Measurements from ENCODE around the gene ACP6. TPM values are rescaled to one million over a fixed set of nuclear protein-coding genes. Genes with fewer than 3 reads are reported as not detected.

Gene ACP6
- 31.5 to 35.6 TPM (median 33.3 TPM) in 3 replicates for total RNA-seq (2021)
- Bru-seq, nascent RNA = percentile 79 among the genes with signal in this experiment
- long read RNA-seq, experiment 1, full-length matches to known transcripts = 44 of 89 reads
- long read RNA-seq, experiment 1, partial matches to known transcripts = 11 of 89 reads
- long read RNA-seq, experiment 1, other reads (novel, unspliced or antisense) = 34 of 89 reads
- long read RNA-seq, experiment 2, full-length matches to known transcripts = 13 of 27 reads
- long read RNA-seq, experiment 2, partial matches to known transcripts = 3 of 27 reads
- long read RNA-seq, experiment 2, other reads (novel, unspliced or antisense) = 11 of 27 reads
- long read RNA-seq, experiment 3, full-length matches to known transcripts = 19 of 23 reads
- long read RNA-seq, experiment 3, partial matches to known transcripts = 2 of 23 reads
- long read RNA-seq, experiment 3, other reads (novel, unspliced or antisense) = 2 of 23 reads

DNA sequence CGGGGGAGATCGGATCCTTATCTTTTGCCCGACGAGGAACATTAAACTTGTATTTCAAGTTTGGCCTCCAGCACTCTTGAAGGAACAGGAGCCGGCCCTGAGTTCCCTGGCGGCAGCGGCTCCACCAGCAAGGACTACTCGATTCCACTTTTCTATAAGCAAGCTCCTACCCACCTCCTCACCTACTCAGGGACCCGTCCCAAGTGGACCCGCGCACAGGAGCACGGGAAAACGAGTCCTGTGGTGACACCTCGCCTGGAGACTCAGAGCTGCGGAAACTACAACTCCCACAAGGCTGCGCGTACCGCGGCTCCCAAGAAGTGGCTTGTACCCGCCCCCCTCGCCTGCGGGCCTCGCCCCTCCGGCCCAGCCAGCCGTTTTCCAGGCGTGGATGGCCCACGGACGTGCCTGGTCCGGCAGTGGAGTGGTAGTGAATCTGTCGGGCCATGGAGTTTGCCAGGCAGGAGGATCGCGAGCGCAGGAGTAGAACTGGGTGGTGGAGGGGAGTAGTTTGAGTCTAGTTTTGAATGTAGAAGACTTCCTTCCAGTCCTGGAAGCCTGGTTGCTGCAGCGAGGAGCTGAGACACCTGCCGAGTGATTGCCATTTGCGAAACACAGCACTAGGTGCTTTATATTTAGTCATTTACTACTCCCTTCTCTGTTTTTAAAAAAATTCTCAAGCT lies at the start of gene ACP6:
Gene ACP6, minus strand, starts transcription at position 206 of the 683 bp plus-strand sequence. CDS start 476 bp downstream, outside the sequence.
- peak within 1 kb of the TSS; percentile 13; the same call in 1 of the 2 replicates for H3K27ac Mint-ChIP-seq

DNA sequence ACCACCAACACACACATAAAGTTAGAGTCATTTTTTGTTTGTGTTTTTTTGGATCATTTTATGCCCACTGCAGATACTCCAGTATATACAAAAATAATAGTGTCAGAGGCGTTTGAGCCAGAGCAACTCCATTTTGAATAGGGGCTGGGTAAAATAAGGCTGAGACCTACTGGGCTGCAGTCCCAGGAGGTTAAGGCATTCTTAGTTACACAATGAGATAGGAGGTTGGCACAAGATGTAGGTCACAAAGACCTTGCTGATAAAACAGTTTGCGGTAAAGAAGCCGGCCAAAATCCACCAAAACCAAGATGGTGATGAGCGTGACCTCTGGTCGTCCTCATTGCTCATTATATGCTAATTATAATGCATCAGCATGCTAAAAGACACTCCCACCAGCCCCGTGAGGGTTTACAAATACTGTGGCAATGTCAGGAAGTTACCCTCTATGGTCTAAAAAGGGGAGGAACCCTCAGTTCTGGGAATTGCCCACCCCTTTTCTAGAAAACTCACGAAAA lies 49.4 kb upstream of the ACP6 start:
- ChIA-PET CTCF (interaction anchor here (0.8 to 8.3 kb wide), 2 partner anchors 78 to 172 kb away, joined by 3 to 143 read pairs; no protein-coding TSS in a partner anchor), POLR2A (no interaction called here)
- no peak overlapping the region for H3K27ac Mint-ChIP-seq
- peaks cover 19% of the 10 kb centered on the region for H3K4me1 Mint-ChIP-seq
- H3K4me3 Mint-ChIP-seq = no peak overlapping the region
- ATAC-seq (no peak), DNase-seq (ENCODE audit: low spot score) (no peak)
- peaks cover 7% of the 10 kb centered on the region for H3K9me3 Mint-ChIP-seq
- no peaks in the 10 kb centered on the region for H3K27me3 Mint-ChIP-seq (ENCODE audit: low read depth)
- H3K36me3 Mint-ChIP-seq = peaks cover 3% of the 10 kb centered on the region
- TF ChIP-seq, protein P1, sequence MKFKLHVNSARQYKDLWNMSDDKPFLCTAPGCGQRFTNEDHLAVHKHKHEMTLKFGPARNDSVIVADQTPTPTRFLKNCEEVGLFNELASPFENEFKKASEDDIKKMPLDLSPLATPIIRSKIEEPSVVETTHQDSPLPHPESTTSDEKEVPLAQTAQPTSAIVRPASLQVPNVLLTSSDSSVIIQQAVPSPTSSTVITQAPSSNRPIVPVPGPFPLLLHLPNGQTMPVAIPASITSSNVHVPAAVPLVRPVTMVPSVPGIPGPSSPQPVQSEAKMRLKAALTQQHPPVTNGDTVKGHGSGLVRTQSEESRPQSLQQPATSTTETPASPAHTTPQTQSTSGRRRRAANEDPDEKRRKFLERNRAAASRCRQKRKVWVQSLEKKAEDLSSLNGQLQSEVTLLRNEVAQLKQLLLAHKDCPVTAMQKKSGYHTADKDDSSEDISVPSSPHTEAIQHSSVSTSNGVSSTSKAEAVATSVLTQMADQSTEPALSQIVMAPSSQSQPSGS (CRISPR knock-in tag; IDR thresholded peaks at IDR 0.05; ENCODE audit: borderline replicate concordance, low read depth) = no peak
- TF ChIP-seq RORB (CRISPR knock-in tag; IDR thresholded peaks at IDR 0.05) (no peak), TEAD1 (CRISPR knock-in tag; IDR thresholded peaks at IDR 0.05) (no peak), ZNF263 (CRISPR knock-in tag; IDR thresholded peaks at IDR 0.05; ENCODE audit: low read depth) (no peak), FOXJ3 (CRISPR knock-in tag; IDR thresholded peaks at IDR 0.05; ENCODE audit: borderline replicate concordance) (no peak), KAT7 (CRISPR knock-in tag; IDR thresholded peaks at IDR 0.05; ENCODE audit: borderline replicate concordance) (no peak)
- TF ChIP-seq, protein P2, sequence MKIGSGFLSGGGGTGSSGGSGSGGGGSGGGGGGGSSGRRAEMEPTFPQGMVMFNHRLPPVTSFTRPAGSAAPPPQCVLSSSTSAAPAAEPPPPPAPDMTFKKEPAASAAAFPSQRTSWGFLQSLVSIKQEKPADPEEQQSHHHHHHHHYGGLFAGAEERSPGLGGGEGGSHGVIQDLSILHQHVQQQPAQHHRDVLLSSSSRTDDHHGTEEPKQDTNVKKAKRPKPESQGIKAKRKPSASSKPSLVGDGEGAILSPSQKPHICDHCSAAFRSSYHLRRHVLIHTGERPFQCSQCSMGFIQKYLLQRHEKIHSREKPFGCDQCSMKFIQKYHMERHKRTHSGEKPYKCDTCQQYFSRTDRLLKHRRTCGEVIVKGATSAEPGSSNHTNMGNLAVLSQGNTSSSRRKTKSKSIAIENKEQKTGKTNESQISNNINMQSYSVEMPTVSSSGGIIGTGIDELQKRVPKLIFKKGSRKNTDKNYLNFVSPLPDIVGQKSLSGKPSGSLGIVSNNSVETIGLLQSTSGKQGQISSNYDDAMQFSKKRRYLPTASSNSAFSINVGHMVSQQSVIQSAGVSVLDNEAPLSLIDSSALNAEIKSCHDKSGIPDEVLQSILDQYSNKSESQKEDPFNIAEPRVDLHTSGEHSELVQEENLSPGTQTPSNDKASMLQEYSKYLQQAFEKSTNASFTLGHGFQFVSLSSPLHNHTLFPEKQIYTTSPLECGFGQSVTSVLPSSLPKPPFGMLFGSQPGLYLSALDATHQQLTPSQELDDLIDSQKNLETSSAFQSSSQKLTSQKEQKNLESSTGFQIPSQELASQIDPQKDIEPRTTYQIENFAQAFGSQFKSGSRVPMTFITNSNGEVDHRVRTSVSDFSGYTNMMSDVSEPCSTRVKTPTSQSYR (CRISPR knock-in tag; IDR thresholded peaks at IDR 0.05) = no peak
- TF ChIP-seq, protein P3, sequence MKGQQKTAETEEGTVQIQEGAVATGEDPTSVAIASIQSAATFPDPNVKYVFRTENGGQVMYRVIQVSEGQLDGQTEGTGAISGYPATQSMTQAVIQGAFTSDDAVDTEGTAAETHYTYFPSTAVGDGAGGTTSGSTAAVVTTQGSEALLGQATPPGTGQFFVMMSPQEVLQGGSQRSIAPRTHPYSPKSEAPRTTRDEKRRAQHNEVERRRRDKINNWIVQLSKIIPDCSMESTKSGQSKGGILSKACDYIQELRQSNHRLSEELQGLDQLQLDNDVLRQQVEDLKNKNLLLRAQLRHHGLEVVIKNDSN (CRISPR knock-in tag; IDR thresholded peaks at IDR 0.05) = no peak
- TF ChIP-seq, protein P4, sequence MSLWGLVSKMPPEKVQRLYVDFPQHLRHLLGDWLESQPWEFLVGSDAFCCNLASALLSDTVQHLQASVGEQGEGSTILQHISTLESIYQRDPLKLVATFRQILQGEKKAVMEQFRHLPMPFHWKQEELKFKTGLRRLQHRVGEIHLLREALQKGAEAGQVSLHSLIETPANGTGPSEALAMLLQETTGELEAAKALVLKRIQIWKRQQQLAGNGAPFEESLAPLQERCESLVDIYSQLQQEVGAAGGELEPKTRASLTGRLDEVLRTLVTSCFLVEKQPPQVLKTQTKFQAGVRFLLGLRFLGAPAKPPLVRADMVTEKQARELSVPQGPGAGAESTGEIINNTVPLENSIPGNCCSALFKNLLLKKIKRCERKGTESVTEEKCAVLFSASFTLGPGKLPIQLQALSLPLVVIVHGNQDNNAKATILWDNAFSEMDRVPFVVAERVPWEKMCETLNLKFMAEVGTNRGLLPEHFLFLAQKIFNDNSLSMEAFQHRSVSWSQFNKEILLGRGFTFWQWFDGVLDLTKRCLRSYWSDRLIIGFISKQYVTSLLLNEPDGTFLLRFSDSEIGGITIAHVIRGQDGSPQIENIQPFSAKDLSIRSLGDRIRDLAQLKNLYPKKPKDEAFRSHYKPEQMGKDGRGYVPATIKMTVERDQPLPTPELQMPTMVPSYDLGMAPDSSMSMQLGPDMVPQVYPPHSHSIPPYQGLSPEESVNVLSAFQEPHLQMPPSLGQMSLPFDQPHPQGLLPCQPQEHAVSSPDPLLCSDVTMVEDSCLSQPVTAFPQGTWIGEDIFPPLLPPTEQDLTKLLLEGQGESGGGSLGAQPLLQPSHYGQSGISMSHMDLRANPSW (CRISPR knock-in tag; conservative IDR thresholded peaks at IDR 0.05; ENCODE audit: low read depth) = no peak
- TF ChIP-seq, protein P5, sequence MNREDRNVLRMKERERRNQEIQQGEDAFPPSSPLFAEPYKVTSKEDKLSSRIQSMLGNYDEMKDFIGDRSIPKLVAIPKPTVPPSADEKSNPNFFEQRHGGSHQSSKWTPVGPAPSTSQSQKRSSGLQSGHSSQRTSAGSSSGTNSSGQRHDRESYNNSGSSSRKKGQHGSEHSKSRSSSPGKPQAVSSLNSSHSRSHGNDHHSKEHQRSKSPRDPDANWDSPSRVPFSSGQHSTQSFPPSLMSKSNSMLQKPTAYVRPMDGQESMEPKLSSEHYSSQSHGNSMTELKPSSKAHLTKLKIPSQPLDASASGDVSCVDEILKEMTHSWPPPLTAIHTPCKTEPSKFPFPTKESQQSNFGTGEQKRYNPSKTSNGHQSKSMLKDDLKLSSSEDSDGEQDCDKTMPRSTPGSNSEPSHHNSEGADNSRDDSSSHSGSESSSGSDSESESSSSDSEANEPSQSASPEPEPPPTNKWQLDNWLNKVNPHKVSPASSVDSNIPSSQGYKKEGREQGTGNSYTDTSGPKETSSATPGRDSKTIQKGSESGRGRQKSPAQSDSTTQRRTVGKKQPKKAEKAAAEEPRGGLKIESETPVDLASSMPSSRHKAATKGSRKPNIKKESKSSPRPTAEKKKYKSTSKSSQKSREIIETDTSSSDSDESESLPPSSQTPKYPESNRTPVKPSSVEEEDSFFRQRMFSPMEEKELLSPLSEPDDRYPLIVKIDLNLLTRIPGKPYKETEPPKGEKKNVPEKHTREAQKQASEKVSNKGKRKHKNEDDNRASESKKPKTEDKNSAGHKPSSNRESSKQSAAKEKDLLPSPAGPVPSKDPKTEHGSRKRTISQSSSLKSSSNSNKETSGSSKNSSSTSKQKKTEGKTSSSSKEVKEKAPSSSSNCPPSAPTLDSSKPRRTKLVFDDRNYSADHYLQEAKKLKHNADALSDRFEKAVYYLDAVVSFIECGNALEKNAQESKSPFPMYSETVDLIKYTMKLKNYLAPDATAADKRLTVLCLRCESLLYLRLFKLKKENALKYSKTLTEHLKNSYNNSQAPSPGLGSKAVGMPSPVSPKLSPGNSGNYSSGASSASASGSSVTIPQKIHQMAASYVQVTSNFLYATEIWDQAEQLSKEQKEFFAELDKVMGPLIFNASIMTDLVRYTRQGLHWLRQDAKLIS (CRISPR knock-in tag; IDR thresholded peaks at IDR 0.05; ENCODE audit: borderline replicate concordance) = no peak
- TF ChIP-seq, protein P6, sequence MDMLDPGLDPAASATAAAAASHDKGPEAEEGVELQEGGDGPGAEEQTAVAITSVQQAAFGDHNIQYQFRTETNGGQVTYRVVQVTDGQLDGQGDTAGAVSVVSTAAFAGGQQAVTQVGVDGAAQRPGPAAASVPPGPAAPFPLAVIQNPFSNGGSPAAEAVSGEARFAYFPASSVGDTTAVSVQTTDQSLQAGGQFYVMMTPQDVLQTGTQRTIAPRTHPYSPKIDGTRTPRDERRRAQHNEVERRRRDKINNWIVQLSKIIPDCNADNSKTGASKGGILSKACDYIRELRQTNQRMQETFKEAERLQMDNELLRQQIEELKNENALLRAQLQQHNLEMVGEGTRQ (CRISPR knock-in tag; IDR thresholded peaks at IDR 0.05) = no peak
- TF ChIP-seq, protein P7, sequence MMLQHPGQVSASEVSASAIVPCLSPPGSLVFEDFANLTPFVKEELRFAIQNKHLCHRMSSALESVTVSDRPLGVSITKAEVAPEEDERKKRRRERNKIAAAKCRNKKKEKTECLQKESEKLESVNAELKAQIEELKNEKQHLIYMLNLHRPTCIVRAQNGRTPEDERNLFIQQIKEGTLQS (CRISPR knock-in tag; conservative IDR thresholded peaks at IDR 0.05) = no peak

More for the DNA sequence above, at the start of gene ACP6:
- DNase-seq (ENCODE audit: low spot score) (peak; percentile 96), ATAC-seq (peak; percentile 97)
- POLR2A ChIA-PET = interaction anchor here (1.0 to 1.3 kb wide), 2 partner anchors 129 to 222 kb away, joined by 3 read pairs; partner anchors contain the start of gene BCL9
- Mint-ChIP-seq H3K4me1 (peaks cover 31% of the 10 kb centered on the region), H3K27me3 (ENCODE audit: low read depth) (no peaks in the 10 kb centered on the region), H3K36me3 (no peaks in the 10 kb centered on the region), H3K4me3 (peak within 1 kb of the TSS; percentile 83), H3K9me3 (no peaks in the 10 kb centered on the region)
- CTCF ChIA-PET = interaction anchor here (0.7 to 2.2 kb wide), 8 partner anchors 18 to 222 kb away, joined by 3 to 30 read pairs (median 3); no protein-coding TSS in a partner anchor
- TF ChIP-seq MYBL2 (CRISPR knock-in tag; IDR thresholded peaks at IDR 0.05) (no peak), SP1 (CRISPR knock-in tag; conservative IDR thresholded peaks at IDR 0.05) (peak; percentile 70), GABPB1 (CRISPR knock-in tag; IDR thresholded peaks at IDR 0.05) (no peak), RORB (CRISPR knock-in tag; IDR thresholded peaks at IDR 0.05) (no peak), ZNF138 (CRISPR knock-in tag; conservative IDR thresholded peaks at IDR 0.05) (no peak), GRHL2 (CRISPR knock-in tag; IDR thresholded peaks at IDR 0.05; ENCODE audit: insufficient replicate concordance, severe bottlenecking) (no peak), FOXK1 (CRISPR knock-in tag; IDR thresholded peaks at IDR 0.05) (0 out of 2 replicates have a peak, but pooled peaks have one; percentile 25)
- TF ChIP-seq, protein P8, sequence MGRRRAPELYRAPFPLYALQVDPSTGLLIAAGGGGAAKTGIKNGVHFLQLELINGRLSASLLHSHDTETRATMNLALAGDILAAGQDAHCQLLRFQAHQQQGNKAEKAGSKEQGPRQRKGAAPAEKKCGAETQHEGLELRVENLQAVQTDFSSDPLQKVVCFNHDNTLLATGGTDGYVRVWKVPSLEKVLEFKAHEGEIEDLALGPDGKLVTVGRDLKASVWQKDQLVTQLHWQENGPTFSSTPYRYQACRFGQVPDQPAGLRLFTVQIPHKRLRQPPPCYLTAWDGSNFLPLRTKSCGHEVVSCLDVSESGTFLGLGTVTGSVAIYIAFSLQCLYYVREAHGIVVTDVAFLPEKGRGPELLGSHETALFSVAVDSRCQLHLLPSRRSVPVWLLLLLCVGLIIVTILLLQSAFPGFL (CRISPR knock-in tag; IDR thresholded peaks at IDR 0.05; ENCODE audit: borderline replicate concordance) = no peak

All from WTC11 (cell line).